CD14-positive monocyte (primary cell): ENCODE measurements around the gene GATC. TPM values are rescaled to one million over a fixed set of nuclear protein-coding genes. Genes with fewer than 3 reads are reported as not detected.

ENCODE experiments used
- DNase-seq, 3 donors: peaks; one replicate each; pipeline ENCODE4 v3.0.0-alpha.2; 2011 to 2022
- H2AFZ ChIP-seq: 2 replicates; pipeline ENCODE4 v1.6.0; 2012; ENCODE audit warnings: mild to moderate bottlenecking, low read depth, low read length, inconsistent platforms; ENCODE audit not compliant: insufficient read depth, poor library complexity, severe bottlenecking
- H3K27ac ChIP-seq, 2 donors: 1 replicate in 1 of 2; 2 replicates in 1 of 2; pipeline ENCODE4 v1.5.1; 2012 to 2013; ENCODE audit warnings: low read length in 2 of 2, control low read depth in 1 of 2, inconsistent platforms in 1 of 2, low read depth in 1 of 2, mild to moderate bottlenecking in 1 of 2
- H3K27me3 ChIP-seq, 2 donors: one replicate each; pipeline versions ENCODE4 v1.6.0 to v1.6.1; 2011 to 2013; ENCODE audit warnings: low read length in 2 of 2; ENCODE audit not compliant: control insufficient read depth in 2 of 2, insufficient read depth in 2 of 2
- H3K36me3 ChIP-seq, 2 donors: replicated peaks in 1 of 2; 1 replicate in 1 of 2; 2 replicates in 1 of 2; pipeline versions ENCODE4 v1.5.1 to v1.6.1; 2012 to 2013; ENCODE audit warnings: low read length in 2 of 2, control low read depth in 1 of 2, inconsistent platforms in 1 of 2, mild to moderate bottlenecking in 1 of 2; ENCODE audit not compliant: insufficient read depth in 2 of 2, control insufficient read depth in 1 of 2
- H3K4me1 ChIP-seq, 2 donors: 1 replicate in 1 of 2; 2 replicates in 1 of 2; pipeline versions ENCODE4 v1.5.1 to v1.6.1; 2012 to 2013; ENCODE audit warnings: low read length in 2 of 2, control low read depth in 1 of 2, inconsistent platforms in 1 of 2, mild to moderate bottlenecking in 1 of 2, moderate library complexity in 1 of 2; ENCODE audit not compliant: insufficient read depth in 2 of 2, control insufficient read depth in 1 of 2
- H3K4me2 ChIP-seq: replicated peaks from 2 replicates; pipeline ENCODE3; 2012; ENCODE audit warnings: low read length, moderate library complexity, mild to moderate bottlenecking; ENCODE audit not compliant: poor library complexity, severe bottlenecking; ENCODE audit errors: extremely low read depth
- H3K4me3 ChIP-seq, 3 experiments: fragments of 200-600 bp in 1 of 3; sonication (generic) in 1 of 3; replicated peaks in 1 of 3; 1 replicate in 2 of 3; 2 replicates in 1 of 3; pipeline ENCODE4 v1.5.1; 2011 to 2013; ENCODE audit warnings: low read length in 3 of 3, mild to moderate bottlenecking in 3 of 3, control low read depth in 2 of 3, low read depth in 2 of 3, inconsistent platforms in 1 of 3, moderate library complexity in 1 of 3
- H3K79me2 ChIP-seq: 2 replicates; pipeline ENCODE4 v1.6.0; 2012; ENCODE audit warnings: mild to moderate bottlenecking, control low read depth, inconsistent platforms, low read length, moderate library complexity; ENCODE audit not compliant: insufficient read depth
- H3K9ac ChIP-seq: 2 replicates; pipeline ENCODE4 v1.6.0; 2017; ENCODE audit warnings: low read length, mild to moderate bottlenecking; ENCODE audit not compliant: insufficient read depth, poor library complexity, severe bottlenecking
- H3K9me3 ChIP-seq, 2 donors: replicated peaks in 1 of 2; 1 replicate in 1 of 2; 2 replicates in 1 of 2; pipeline versions ENCODE4 v1.5.1 to v1.6.1; 2012 to 2013; ENCODE audit warnings: low read length in 2 of 2, control low read depth in 1 of 2; ENCODE audit not compliant: control insufficient read depth in 1 of 2, insufficient read depth in 1 of 2
- H4K20me1 ChIP-seq: 2 replicates; pipeline ENCODE4 v1.6.0; 2012; ENCODE audit warnings: mild to moderate bottlenecking, low read length, control low read depth, moderate library complexity; ENCODE audit not compliant: insufficient read depth
- H3K27ac Mint-ChIP-seq, 7 donors: one replicate each; pipeline ENCODE4 v1.8.0; 2020; ENCODE audit warnings: mild to moderate bottlenecking in 7 of 7, mixed read lengths in 7 of 7, moderate library complexity in 6 of 7, inconsistent platforms in 2 of 7
- H3K27me3 Mint-ChIP-seq, 3 donors: one replicate each; pipeline ENCODE4 v1.8.0; 2021 to 2022; ENCODE audit warnings: low read depth in 3 of 3, mild to moderate bottlenecking in 3 of 3, mixed read lengths in 3 of 3, moderate library complexity in 3 of 3, inconsistent platforms in 1 of 3
- H3K36me3 Mint-ChIP-seq, 2 donors: one replicate each; pipeline ENCODE4 v1.8.0; 2020; ENCODE audit warnings: mixed read lengths in 2 of 2, inconsistent platforms in 1 of 2, mild to moderate bottlenecking in 1 of 2
- H3K4me1 Mint-ChIP-seq: one replicate; pipeline ENCODE4 v1.8.0; 2020; ENCODE audit warnings: mild to moderate bottlenecking, mixed read lengths
- H3K4me3 Mint-ChIP-seq, 2 donors: one replicate each; pipeline ENCODE4 v1.8.0; 2020; ENCODE audit warnings: mild to moderate bottlenecking in 2 of 2, mixed read lengths in 2 of 2, moderate library complexity in 1 of 2
- H3K9me3 Mint-ChIP-seq, 7 donors: one replicate each; pipeline ENCODE4 v1.8.0; 2020 to 2022; ENCODE audit warnings: mixed read lengths in 7 of 7, mild to moderate bottlenecking in 6 of 7, moderate library complexity in 6 of 7, inconsistent platforms in 2 of 7
- CTCF ChIP-seq: fragments of 200-600 bp; IDR thresholded peaks from one replicate; pipeline ENCODE4 v1.8.0; 2022; ENCODE audit warnings: antibody characterized with exemption, mild to moderate bottlenecking
- WGBS: methylation state at CpG from one replicate; pipeline ENCODE4 v1.1.5; 2013; ENCODE audit warnings: missing lambda C conversion rate; ENCODE audit not compliant: insufficient coverage; 5-methylcytosine and 5-hydroxymethylcytosine counted together
- intact Hi-C, 2 donors: fragments of 100-400 bp; cut with micrococcal nuclease; formaldehyde crosslinking; loops; one replicate each; pipeline versions ENCODE4 v1.15.0 to v1.15.1; 2023
- polyA plus RNA-seq, 3 donors: library from polyadenylated mRNA; depleted of rRNA in 1 of 3; unstranded in 2 of 3; stranded (reverse) in 1 of 3; fragments of 300-500 nt in 2 of 3; fragments of >200 nt in 1 of 3; fragmentation: Illumina TruSeq in 2 of 3; gene quantifications; 1 replicate in 2 of 3; 2 replicates in 1 of 3; pipeline ENCODE4 v1.2.3, GENCODE V29; 2012 to 2021

The GATC gene
- polyA plus RNA-seq, 3 donors, result 10.7 to 13.8 (median 11.3) TPM

DNA sequence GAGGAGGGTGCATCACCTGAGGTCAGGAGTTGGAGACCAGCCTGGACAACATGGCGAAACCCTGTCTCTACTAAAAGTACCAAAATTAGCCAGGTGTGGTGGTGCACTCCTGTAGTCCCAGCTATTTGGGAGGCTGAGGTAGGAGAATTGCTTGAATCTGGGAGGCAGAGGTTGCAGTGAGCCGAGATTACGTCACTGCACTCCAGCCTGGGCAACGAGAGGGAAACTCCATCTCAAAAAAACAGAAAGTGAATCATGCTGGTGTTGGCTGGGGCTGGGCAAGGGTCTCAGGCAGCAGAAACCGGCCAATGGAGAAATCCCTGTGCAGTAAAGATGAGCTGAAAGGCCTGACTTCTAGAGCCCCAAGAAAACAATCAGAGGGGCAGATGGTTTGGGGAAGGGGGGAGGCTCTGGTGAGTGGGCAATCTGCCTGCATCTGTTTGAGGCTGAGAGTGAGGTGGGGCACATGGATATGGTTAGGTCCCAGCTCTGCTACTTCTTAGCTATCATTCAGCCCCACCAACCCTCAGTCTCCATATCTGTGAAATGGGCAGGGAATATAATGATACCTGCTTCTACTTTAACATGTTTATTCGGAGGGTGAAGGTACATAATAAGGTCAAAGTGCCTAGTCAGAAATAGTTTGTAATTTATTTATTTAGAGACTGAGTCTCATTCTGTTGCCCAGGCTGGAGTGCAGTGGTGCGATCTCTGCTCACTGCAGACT is 29.6 kb upstream of the GATC start:
- no peaks in the 10 kb centered on the region for H3K9me3 Mint-ChIP-seq
- Histone ChIP-seq H3K27ac (no peak overlapping the region), H3K4me1 (no peaks in the 10 kb centered on the region), H3K79me2 (no peaks in the 10 kb centered on the region), H3K4me3 (no peak overlapping the region), H3K9me3 (no peaks in the 10 kb centered on the region), H4K20me1 (no peaks in the 10 kb centered on the region), H3K9ac (no peak overlapping the region), H3K27me3 (no peaks in the 10 kb centered on the region), H3K36me3 (no peaks in the 10 kb centered on the region), H2AFZ (no peak overlapping the region), H3K4me2 (no peak overlapping the region)
- H3K36me3 Mint-ChIP-seq, result no peaks in the 10 kb centered on the region
- no peaks in the 10 kb centered on the region for H3K4me1 Mint-ChIP-seq
- 80% methylated on average over 2 of the region's 7 CpGs for WGBS
- H3K27me3 Mint-ChIP-seq, result peaks cover 2 to 14% (median 7%) of the 10 kb centered on the region in 3 donors
- no peak overlapping the region for H3K27ac Mint-ChIP-seq
- intact Hi-C loops, result no loop called here
- no peak overlapping the region for H3K4me3 Mint-ChIP-seq
- DNase-seq, result no peak
- TF ChIP-seq CTCF, result no peak

DNA sequence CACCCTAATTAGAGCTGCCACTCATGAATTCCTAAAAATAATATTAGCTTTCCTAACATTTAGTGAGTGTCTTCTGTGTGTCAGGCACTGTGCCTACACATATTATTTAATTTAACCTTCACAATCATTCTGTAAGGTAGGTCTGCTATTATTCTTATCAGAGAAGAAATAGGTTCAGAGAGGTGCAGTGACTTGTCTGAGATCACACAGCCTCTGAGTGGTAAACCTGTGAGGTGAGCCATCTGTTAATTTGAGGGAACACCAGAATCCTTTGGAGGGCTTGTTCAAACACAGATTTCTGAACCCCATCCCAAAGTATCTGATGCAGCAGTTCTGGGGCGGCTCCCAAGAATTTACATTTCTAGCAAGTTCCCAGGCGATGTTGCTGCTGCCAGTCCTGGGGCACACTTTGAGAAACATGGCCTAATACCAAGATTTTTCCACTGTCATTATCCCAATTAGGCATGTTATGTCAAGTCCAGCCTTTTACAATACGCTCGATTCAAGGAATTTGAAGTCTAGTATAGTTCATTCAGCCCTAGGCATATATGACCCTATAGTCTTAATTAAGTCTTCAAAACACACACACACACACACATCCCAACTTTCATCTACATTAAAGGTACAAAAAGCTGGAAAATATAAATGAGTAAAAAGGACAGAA is 28.2 kb upstream of the GATC start:
- TF ChIP-seq CTCF, result no peak
- Histone ChIP-seq H3K27me3 (no peaks in the 10 kb centered on the region), H3K36me3 (no peaks in the 10 kb centered on the region), H4K20me1 (no peaks in the 10 kb centered on the region), H3K4me3 (no peak overlapping the region), H3K4me1 (no peaks in the 10 kb centered on the region), H3K9ac (no peak overlapping the region), H3K9me3 (no peaks in the 10 kb centered on the region), H3K4me2 (no peak overlapping the region), H3K79me2 (no peaks in the 10 kb centered on the region), H2AFZ (no peak overlapping the region), H3K27ac (no peak overlapping the region)
- Mint-ChIP-seq H3K36me3 (no peaks in the 10 kb centered on the region), H3K27ac (no peak overlapping the region), H3K27me3 (peaks cover 2 to 16% (median 7%) of the 10 kb centered on the region in 3 donors), H3K9me3 (peaks cover 0 to 2% (median 0%) of the 10 kb centered on the region in 7 donors), H3K4me1 (no peaks in the 10 kb centered on the region), H3K4me3 (no peak overlapping the region)
- no peak for DNase-seq
- WGBS, result no CpG with 5 or more reads among the region's 4 CpGs
- intact Hi-C loops, result no loop called here
